SK-N-SH (cell line): ENCODE measurements around the gene NTNG2.

Experiments
- ELF1 ChIP-seq: IDR thresholded peaks from 2 replicates; pipeline ENCODE4 v1.4.0; 2012
- GATA2 ChIP-seq: sonication (generic); formaldehyde crosslinking; IDR thresholded peaks from 2 replicates; pipeline ENCODE4 v1.5.0; 2020; ENCODE audit warnings: mild to moderate bottlenecking, missing genetic modification reagents
- PBX3 ChIP-seq: IDR thresholded peaks from 2 replicates; pipeline ENCODE4; 2012
- POLR2AphosphoS5 ChIP-seq: IDR thresholded peaks from 2 replicates; pipeline ENCODE4 v1.6.1; 2012; ENCODE audit warnings: low read depth, low read length
- YY1 ChIP-seq: IDR thresholded peaks from 2 replicates; pipeline ENCODE4 v1.4.0; 2012; ENCODE audit warnings: low read depth, mild to moderate bottlenecking
- TF ChIP-seq, protein P1 (sequence below): fragments of 200-600 bp; sonication (generic); IDR thresholded peaks from 2 replicates; pipeline ENCODE4 v1.6.1; 2017; ENCODE audit warnings: antibody characterized with exemption, mild to moderate bottlenecking, moderate library complexity
- TF ChIP-seq, protein P2 (sequence below): IDR thresholded peaks from 2 replicates; pipeline ENCODE4 v1.4.0; 2012; ENCODE audit warnings: low read depth, borderline replicate concordance
- TF ChIP-seq, protein P3 (sequence below): IDR thresholded peaks from 2 replicates; pipeline ENCODE4 v1.6.1; 2012; ENCODE audit warnings: mild to moderate bottlenecking, low read depth, low read length, moderate library complexity

- TF ChIP-seq PBX3 (no peak), POLR2AphosphoS5 (no peak), GATA2 (CRISPR knock-in tag) (no peak), ELF1 (no peak), YY1 (no peak)
- TF ChIP-seq, protein P1, sequence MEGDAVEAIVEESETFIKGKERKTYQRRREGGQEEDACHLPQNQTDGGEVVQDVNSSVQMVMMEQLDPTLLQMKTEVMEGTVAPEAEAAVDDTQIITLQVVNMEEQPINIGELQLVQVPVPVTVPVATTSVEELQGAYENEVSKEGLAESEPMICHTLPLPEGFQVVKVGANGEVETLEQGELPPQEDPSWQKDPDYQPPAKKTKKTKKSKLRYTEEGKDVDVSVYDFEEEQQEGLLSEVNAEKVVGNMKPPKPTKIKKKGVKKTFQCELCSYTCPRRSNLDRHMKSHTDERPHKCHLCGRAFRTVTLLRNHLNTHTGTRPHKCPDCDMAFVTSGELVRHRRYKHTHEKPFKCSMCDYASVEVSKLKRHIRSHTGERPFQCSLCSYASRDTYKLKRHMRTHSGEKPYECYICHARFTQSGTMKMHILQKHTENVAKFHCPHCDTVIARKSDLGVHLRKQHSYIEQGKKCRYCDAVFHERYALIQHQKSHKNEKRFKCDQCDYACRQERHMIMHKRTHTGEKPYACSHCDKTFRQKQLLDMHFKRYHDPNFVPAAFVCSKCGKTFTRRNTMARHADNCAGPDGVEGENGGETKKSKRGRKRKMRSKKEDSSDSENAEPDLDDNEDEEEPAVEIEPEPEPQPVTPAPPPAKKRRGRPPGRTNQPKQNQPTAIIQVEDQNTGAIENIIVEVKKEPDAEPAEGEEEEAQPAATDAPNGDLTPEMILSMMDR = no peak
- TF ChIP-seq, protein P2, sequence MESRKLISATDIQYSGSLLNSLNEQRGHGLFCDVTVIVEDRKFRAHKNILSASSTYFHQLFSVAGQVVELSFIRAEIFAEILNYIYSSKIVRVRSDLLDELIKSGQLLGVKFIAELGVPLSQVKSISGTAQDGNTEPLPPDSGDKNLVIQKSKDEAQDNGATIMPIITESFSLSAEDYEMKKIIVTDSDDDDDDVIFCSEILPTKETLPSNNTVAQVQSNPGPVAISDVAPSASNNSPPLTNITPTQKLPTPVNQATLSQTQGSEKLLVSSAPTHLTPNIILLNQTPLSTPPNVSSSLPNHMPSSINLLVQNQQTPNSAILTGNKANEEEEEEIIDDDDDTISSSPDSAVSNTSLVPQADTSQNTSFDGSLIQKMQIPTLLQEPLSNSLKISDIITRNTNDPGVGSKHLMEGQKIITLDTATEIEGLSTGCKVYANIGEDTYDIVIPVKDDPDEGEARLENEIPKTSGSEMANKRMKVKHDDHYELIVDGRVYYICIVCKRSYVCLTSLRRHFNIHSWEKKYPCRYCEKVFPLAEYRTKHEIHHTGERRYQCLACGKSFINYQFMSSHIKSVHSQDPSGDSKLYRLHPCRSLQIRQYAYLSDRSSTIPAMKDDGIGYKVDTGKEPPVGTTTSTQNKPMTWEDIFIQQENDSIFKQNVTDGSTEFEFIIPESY = no peak
- TF ChIP-seq, protein P3, sequence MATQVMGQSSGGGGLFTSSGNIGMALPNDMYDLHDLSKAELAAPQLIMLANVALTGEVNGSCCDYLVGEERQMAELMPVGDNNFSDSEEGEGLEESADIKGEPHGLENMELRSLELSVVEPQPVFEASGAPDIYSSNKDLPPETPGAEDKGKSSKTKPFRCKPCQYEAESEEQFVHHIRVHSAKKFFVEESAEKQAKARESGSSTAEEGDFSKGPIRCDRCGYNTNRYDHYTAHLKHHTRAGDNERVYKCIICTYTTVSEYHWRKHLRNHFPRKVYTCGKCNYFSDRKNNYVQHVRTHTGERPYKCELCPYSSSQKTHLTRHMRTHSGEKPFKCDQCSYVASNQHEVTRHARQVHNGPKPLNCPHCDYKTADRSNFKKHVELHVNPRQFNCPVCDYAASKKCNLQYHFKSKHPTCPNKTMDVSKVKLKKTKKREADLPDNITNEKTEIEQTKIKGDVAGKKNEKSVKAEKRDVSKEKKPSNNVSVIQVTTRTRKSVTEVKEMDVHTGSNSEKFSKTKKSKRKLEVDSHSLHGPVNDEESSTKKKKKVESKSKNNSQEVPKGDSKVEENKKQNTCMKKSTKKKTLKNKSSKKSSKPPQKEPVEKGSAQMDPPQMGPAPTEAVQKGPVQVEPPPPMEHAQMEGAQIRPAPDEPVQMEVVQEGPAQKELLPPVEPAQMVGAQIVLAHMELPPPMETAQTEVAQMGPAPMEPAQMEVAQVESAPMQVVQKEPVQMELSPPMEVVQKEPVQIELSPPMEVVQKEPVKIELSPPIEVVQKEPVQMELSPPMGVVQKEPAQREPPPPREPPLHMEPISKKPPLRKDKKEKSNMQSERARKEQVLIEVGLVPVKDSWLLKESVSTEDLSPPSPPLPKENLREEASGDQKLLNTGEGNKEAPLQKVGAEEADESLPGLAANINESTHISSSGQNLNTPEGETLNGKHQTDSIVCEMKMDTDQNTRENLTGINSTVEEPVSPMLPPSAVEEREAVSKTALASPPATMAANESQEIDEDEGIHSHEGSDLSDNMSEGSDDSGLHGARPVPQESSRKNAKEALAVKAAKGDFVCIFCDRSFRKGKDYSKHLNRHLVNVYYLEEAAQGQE = no peak
Measured at GRCh38 chr9:132151118-132151517, 10.7 kb upstream of the NTNG2 start.
